Hepatocyte (in vitro differentiated cells): ENCODE measurements around the gene CYREN.

Experiments
- EZH2 ChIP-seq: fragments of 200-600 bp; sonication (generic); IDR thresholded peaks from 2 replicates; pipeline ENCODE4 v1.6.1; 2016; ENCODE audit warnings: antibody characterized with exemption, mild to moderate bottlenecking, borderline replicate concordance
- TF ChIP-seq, protein P1 (sequence below): fragments of 200-600 bp; sonication (generic); IDR thresholded peaks from 2 replicates; pipeline ENCODE4 v1.5.1; 2016; ENCODE audit warnings: antibody characterized with exemption, mild to moderate bottlenecking; ENCODE audit not compliant: poor library complexity

DNA sequence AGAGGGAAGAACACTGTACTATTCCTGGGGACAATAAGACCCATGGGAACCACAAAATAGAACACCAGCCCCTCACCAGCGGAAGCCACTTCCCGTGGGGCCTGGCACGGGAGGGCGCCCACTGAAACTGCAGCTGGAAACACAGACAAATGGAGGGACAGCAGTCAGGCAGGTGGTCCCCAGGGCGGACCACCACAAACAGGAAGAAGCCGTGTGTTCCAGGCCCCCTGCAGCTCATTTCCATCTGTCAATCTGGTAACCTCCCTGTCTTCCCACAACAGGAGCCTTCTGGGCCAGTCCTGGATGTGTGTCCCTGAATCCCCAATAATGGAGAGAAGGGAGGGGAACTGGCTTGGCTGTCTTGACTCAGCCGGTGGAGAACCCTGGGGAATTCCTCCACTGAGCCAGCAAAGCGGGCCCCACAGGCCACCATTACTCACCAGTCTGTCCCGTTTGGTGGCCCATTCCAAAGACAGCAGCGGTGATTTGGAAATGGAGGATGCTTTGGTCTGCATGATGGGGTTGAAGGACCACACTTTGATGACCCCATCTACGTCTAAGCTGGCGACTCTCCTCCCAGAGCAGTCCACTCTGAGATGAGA lies 24.1 kb upstream of the CYREN start:
- TF ChIP-seq, protein P1, sequence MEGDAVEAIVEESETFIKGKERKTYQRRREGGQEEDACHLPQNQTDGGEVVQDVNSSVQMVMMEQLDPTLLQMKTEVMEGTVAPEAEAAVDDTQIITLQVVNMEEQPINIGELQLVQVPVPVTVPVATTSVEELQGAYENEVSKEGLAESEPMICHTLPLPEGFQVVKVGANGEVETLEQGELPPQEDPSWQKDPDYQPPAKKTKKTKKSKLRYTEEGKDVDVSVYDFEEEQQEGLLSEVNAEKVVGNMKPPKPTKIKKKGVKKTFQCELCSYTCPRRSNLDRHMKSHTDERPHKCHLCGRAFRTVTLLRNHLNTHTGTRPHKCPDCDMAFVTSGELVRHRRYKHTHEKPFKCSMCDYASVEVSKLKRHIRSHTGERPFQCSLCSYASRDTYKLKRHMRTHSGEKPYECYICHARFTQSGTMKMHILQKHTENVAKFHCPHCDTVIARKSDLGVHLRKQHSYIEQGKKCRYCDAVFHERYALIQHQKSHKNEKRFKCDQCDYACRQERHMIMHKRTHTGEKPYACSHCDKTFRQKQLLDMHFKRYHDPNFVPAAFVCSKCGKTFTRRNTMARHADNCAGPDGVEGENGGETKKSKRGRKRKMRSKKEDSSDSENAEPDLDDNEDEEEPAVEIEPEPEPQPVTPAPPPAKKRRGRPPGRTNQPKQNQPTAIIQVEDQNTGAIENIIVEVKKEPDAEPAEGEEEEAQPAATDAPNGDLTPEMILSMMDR, result no peak
- TF ChIP-seq EZH2, result no peak
